Activated naive CD8-positive, alpha-beta T cell treated with anti-CD3 and anti-CD28 coated beads, Interleukin-2, amount 10 ng/mL, durations not matched to agents 7 days and 5 days (primary cell): Measurements from ENCODE around the gene MED12L. TPM values are rescaled to one million over a fixed set of nuclear protein-coding genes. Genes with fewer than 3 reads are reported as not detected.

Source experiments
- ATAC-seq: fragments of 150-1000 bp; cut with Tn5 transposase; one replicate; pipeline ENCODE4 v1.10.0; 2021; ENCODE audit warnings: low read depth, moderate library complexity
- POLR2A ChIA-PET: fragments of 350-600 bp; sonication (Branson Sonifier 250); formaldehyde crosslinking; loops from one replicate; lab custom pipeline; 2021; ENCODE audit warnings: antibody characterized with exemption; lab: Charles Lee
- DNase-seq: peaks from one replicate; pipeline ENCODE4 v3.0.0; 2021
- H3K27ac Mint-ChIP-seq: one replicate; pipeline ENCODE4 v1.8.0; 2022; ENCODE audit warnings: mild to moderate bottlenecking, mixed read lengths
- H3K27me3 Mint-ChIP-seq: one replicate; pipeline ENCODE4 v1.8.0; 2022; ENCODE audit warnings: mild to moderate bottlenecking, moderate library complexity, mixed read lengths
- H3K36me3 Mint-ChIP-seq: one replicate; pipeline ENCODE4 v1.8.0; 2021; ENCODE audit warnings: mild to moderate bottlenecking, mixed read lengths
- H3K4me1 Mint-ChIP-seq: one replicate; pipeline ENCODE4 v1.8.0; 2021; ENCODE audit warnings: mixed read lengths
- H3K4me3 Mint-ChIP-seq: one replicate; pipeline ENCODE4 v1.8.0; 2022; ENCODE audit warnings: mild to moderate bottlenecking, moderate library complexity, mixed read lengths
- H3K9me3 Mint-ChIP-seq: one replicate; pipeline ENCODE4 v1.8.0; 2021; ENCODE audit warnings: mixed read lengths
- total RNA-seq, 2 experiments: library from RNA; stranded (reverse); gene quantifications; one replicate each; pipeline ENCODE4 v1.2.3, GENCODE V29; 2021

The MED12L gene
- total RNA-seq, 2 experiments from 2014 or later: 0.36 to 0.68 TPM

DNA sequence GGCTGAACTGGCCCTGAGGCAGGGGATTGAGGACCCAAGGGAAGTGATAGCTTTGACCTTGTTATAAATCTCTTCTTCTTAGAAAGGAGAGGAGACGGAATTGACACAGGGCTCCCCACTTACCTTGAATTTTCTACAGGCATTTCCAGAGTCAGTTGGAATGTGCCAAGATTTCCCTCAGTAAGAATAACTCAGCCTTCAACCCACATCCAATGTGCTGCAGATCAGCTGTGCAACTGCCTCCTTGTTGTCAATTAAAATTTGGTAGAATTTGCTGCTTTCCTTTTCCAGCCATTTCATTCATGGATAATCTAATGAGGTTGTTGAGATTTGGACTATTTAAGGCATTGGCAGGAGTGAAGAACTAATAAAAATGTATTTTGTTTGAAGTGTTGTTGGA lies 14.6 kb downstream of the MED12L start:
- Mint-ChIP-seq H3K4me3 (no peak overlapping the region), H3K36me3 (no peaks in the 10 kb centered on the region), H3K9me3 (peaks cover 3% of the 10 kb centered on the region), H3K27ac (no peak overlapping the region), H3K27me3 (peaks cover 16% of the 10 kb centered on the region), H3K4me1 (no peaks in the 10 kb centered on the region)
- DNase-seq (no peak), ATAC-seq (no peak)
- POLR2A ChIA-PET: no interaction called here

DNA sequence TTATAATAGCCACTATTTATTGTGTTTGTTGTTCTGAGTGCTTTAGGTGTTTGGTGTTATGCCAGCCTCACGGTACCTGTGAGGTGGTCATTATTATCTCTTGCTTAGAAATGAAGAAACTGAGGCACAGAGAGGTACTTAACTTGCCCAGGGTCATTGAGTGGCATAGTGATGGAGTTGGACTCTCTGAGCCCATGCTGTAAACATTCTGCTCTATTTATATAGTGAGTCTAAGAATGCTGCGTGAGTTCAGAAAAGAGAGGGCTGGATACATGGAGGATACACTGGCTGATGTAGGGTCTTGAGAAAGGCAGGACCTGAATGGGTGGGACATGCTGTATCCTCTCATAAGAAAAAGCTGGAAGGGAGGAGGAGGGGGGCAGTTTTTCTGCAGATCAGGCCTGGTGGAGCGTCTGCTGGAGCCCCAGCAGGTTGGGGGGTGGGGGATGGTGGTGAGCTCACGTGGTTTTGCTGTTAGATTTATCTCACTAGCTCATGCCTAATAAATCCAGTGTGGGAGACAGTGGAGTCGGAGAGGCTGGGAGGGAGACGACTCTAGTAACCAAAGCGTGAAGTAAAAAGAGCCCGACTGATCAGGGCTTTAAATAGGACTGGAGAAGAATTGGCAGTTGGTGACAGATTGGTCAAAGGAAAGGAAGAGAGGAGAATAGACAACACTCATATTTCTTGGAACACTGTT lies 16.0 kb downstream of the MED12L start:
- no peak for ATAC-seq
- H3K9me3 Mint-ChIP-seq: peaks cover 3% of the 10 kb centered on the region
- H3K4me3 Mint-ChIP-seq: no peak overlapping the region
- POLR2A ChIA-PET: no interaction called here
- peaks cover 14% of the 10 kb centered on the region for H3K27me3 Mint-ChIP-seq
- H3K4me1 Mint-ChIP-seq: no peaks in the 10 kb centered on the region
- no peak for DNase-seq
- H3K27ac Mint-ChIP-seq: no peak overlapping the region
- H3K36me3 Mint-ChIP-seq: no peaks in the 10 kb centered on the region

DNA sequence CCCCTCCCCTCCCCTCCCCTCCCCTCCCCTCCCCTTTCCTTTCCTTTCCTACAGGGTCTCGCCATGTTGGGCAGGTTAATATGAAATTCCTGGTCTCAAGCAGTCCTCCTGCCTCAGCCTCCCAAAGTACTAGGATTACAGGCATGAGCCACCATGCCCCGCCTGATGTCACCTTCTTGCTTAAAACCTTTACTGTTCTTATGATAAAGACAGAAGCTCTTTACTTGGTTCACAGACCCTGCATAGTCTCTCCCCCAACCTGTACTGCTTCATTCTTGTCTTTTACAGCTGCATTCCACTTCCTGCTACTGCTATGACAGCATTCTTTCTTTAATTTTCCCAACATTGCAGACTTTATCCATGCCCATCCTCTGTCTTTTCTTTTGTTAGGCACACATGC lies 20.8 kb downstream of the MED12L start:
- ATAC-seq: no peak
- no peak overlapping the region for H3K4me3 Mint-ChIP-seq
- no peak for DNase-seq
- H3K27ac Mint-ChIP-seq: no peak overlapping the region
- POLR2A ChIA-PET: interaction anchor here (0.6 kb wide), 1 partner anchor 40 kb away, joined by 3 read pairs; no protein-coding TSS in a partner anchor
- H3K9me3 Mint-ChIP-seq: peaks cover 1% of the 10 kb centered on the region
- H3K4me1 Mint-ChIP-seq: no peaks in the 10 kb centered on the region
- H3K27me3 Mint-ChIP-seq: peaks cover 7% of the 10 kb centered on the region
- no peaks in the 10 kb centered on the region for H3K36me3 Mint-ChIP-seq

DNA sequence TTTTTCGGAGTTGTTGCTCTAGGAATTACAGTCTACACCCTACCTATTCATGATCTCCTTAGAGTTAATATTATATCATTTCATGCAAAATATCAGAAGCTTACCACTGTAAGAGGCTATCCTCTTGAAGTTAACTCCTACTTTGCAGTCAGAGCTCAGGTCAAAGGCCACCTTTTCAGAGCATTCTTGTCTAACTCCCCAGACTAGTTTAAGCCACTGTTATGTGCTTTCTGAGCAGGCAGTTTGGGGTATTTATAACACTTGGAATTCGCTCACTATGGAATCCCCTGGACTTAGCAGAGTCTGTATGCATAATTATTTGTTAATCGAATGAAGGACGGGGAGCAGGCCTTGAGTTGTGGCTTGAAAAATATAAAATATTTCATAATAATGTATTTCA lies 21.7 kb downstream of the MED12L start:
- Mint-ChIP-seq H3K27me3 (peaks cover 6% of the 10 kb centered on the region), H3K4me1 (no peaks in the 10 kb centered on the region), H3K9me3 (peaks cover 1% of the 10 kb centered on the region), H3K36me3 (no peaks in the 10 kb centered on the region), H3K27ac (no peak overlapping the region), H3K4me3 (no peak overlapping the region)
- DNase-seq (no peak), ATAC-seq (no peak)
- POLR2A ChIA-PET: no interaction called here

DNA sequence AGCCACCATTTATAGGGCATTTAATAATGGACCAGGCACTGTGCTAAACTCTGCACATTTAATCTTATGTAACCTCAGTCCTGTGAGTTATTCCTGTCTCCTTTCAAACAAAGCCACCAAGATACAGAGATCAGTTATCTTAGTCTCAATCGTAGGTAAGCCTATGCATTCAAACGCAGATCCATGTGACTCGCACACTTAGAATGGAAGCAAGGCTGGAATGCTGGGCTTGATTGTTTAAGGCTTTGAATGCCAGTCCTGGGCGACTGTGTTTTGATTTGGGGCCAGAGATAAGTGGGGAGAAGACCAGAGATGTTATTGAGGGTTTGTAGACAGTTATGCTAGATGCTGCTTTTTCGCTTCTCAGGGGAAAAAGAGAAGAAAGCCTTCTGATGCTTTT lies 22.2 kb downstream of the MED12L start:
- POLR2A ChIA-PET: no interaction called here
- Mint-ChIP-seq H3K27me3 (peaks cover 8% of the 10 kb centered on the region), H3K4me1 (no peaks in the 10 kb centered on the region), H3K27ac (no peak overlapping the region), H3K36me3 (no peaks in the 10 kb centered on the region), H3K9me3 (peaks cover 1% of the 10 kb centered on the region), H3K4me3 (no peak overlapping the region)
- no peak for DNase-seq
- ATAC-seq: no peak

DNA sequence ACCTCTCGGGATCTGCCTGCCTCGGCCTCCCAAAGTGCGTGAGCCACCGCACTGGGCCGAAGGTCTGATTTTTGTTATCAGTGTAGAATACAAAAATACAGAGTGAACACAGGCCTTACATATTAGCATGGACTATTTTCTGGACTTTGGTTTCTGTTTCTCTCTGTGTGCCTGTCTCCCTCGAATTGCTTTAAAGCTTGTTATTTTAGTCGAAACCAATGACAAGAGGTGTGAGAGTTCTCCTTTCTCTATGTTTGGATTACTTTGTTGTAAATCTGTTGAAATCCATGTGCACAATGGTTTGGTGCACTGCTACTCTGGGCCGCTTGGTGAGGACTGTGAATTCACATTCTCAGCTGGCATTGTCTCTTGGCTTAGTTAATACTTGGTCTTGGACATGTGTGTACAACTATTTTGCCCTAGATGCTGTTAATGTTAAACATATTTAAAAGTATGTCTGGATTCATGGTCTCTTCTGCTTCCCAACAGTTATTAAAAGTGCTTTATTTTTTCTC lies 23.9 kb downstream of the MED12L start:
- ATAC-seq: no peak
- peaks cover 8% of the 10 kb centered on the region for H3K27me3 Mint-ChIP-seq
- H3K4me3 Mint-ChIP-seq: no peak overlapping the region
- POLR2A ChIA-PET: no interaction called here
- peaks cover 1% of the 10 kb centered on the region for H3K9me3 Mint-ChIP-seq
- no peak for DNase-seq
- peaks cover 3% of the 10 kb centered on the region for H3K4me1 Mint-ChIP-seq
- H3K36me3 Mint-ChIP-seq: no peaks in the 10 kb centered on the region
- no peak overlapping the region for H3K27ac Mint-ChIP-seq

DNA sequence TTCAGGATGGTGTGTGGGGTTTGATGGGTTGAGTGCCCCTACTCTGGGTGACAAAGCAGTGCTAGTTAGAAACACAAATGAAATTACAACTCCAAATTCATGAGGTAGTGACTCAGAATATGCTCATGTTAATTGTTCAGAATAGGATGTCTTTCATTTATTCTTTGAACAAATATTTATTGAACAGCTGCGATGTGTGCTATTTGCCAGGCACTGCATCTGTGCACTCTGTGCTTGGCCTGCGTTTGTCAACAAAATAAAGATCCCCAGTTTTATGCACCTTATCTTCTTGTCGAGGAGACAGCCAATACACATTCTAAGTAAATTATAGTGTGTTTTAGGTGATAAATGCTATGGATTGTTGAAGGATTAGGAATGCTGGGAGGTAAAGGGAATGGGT lies 27.3 kb downstream of the MED12L start:
- no peak overlapping the region for H3K4me3 Mint-ChIP-seq
- no peaks in the 10 kb centered on the region for H3K36me3 Mint-ChIP-seq
- H3K27me3 Mint-ChIP-seq: peaks cover 10% of the 10 kb centered on the region
- H3K27ac Mint-ChIP-seq: no peak overlapping the region
- POLR2A ChIA-PET: no interaction called here
- ATAC-seq (no peak), DNase-seq (no peak)
- H3K4me1 Mint-ChIP-seq: peaks cover 3% of the 10 kb centered on the region
- H3K9me3 Mint-ChIP-seq: peaks cover 1% of the 10 kb centered on the region

DNA sequence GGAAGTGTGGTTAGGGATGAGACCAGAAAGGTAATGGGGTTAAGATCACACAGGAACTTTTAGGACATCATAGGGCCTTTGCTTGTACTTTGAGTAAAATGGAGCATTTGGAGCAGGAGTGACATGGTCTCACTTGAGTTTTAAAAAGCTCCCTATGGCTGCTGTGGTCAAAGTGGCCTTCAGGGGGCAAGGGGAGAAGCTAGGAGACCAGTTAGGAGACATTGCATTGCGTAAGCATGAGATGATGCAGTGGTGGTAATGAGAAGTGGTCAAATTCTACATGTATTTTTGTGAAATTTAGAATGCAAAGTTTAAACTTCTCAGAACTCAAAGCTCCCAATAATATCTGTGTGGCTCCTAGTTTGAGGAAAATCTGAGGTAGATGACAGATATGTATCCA lies 27.9 kb downstream of the MED12L start:
- peaks cover 3% of the 10 kb centered on the region for H3K4me1 Mint-ChIP-seq
- H3K27ac Mint-ChIP-seq: no peak overlapping the region
- no peaks in the 10 kb centered on the region for H3K36me3 Mint-ChIP-seq
- DNase-seq: no peak
- no peaks in the 10 kb centered on the region for H3K9me3 Mint-ChIP-seq
- POLR2A ChIA-PET: no interaction called here
- peaks cover 9% of the 10 kb centered on the region for H3K27me3 Mint-ChIP-seq
- no peak overlapping the region for H3K4me3 Mint-ChIP-seq
- no peak for ATAC-seq

DNA sequence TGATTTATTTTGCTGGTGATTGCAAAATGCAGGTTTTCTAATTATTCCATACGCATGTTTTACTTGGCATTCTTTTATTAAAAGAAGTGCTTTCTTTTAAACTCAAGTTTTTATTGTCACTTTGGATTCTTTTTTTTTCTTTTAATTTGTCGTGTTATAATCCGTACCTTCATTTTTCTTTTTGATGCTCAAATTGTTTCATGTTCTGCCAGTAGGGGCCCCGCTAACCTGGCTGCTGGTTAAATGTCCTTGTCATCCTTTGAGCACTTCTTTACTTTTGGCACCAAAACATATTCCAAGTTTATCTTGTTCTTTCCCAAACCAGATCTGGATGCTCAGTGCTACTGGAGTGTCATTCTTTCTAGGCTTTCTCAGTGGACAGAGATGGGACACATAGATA lies 31.6 kb downstream of the MED12L start:
- DNase-seq: no peak

DNA sequence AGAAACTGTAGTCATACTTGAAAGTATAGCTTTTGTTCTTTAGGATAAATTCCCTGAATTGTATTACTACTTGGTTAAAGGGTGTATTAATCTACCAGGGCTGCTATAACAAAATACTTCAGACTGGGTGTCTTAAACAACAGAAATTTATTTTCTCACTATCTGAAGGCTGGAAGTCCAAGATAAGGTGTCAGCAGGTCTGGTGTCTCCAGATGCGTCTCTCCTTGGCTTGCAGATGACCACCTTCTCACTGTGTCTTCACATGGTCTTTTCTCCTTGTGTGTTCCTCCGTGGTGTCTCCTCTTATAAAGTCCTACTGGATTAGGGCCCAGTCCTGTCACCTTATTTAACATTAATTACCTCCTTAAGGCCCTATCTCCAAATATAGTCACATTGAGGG lies 33.7 kb downstream of the MED12L start:
- no peak overlapping the region for H3K4me3 Mint-ChIP-seq
- ATAC-seq (no peak), DNase-seq (no peak)
- no peaks in the 10 kb centered on the region for H3K36me3 Mint-ChIP-seq
- H3K27ac Mint-ChIP-seq: no peak overlapping the region
- H3K27me3 Mint-ChIP-seq: peaks cover 11% of the 10 kb centered on the region
- POLR2A ChIA-PET: no interaction called here
- H3K4me1 Mint-ChIP-seq: no peaks in the 10 kb centered on the region
- no peaks in the 10 kb centered on the region for H3K9me3 Mint-ChIP-seq

More for the DNA sequence above, 31.6 kb downstream of the MED12L start:
- no peaks in the 10 kb centered on the region for H3K9me3 Mint-ChIP-seq
- H3K4me1 Mint-ChIP-seq: peaks cover 3% of the 10 kb centered on the region
- no peak overlapping the region for H3K4me3 Mint-ChIP-seq
- POLR2A ChIA-PET: no interaction called here
- H3K27me3 Mint-ChIP-seq: peaks cover 14% of the 10 kb centered on the region
- no peak overlapping the region for H3K27ac Mint-ChIP-seq
- no peak for ATAC-seq
- H3K36me3 Mint-ChIP-seq: no peaks in the 10 kb centered on the region

DNA sequence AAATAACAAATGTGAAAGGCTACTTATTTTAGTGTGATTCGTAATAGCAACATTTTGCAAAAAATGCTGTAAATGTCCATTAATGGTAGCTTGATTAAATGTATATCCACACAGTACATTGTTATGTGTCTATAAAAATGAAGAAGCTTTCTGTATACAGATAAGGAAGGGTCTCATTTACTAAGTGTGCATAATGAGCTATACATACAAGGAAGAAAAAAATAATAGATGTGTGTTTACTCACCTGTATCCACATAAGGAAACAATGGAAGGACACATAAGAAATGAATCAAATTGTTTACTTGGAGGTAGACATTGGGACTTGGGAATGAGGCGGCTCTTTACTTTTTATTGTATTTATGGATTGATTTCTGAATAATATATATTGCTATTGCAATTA lies 34.9 kb downstream of the MED12L start:
- DNase-seq (no peak), ATAC-seq (no peak)
- Mint-ChIP-seq H3K36me3 (no peaks in the 10 kb centered on the region), H3K27me3 (peaks cover 11% of the 10 kb centered on the region), H3K9me3 (no peaks in the 10 kb centered on the region), H3K4me1 (no peaks in the 10 kb centered on the region), H3K27ac (no peak overlapping the region), H3K4me3 (no peak overlapping the region)
- POLR2A ChIA-PET: no interaction called here

DNA sequence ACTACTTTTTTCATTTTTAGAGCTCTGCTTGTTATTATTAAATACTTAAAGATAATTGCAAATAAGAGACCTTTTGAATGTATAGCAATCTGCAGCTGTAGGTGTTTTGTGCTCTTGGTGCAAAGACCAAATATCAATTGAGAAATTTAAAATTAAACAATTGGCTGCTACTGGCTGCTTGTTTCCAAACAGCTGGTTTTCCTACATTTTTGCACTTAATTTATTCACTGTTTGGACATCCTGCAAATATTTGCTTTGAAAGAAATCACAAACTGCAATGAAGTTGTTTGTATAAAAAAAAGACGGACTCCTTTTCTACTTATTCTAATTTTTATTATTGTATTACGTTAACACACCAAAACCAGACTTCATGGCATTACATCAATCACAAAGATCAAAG lies 35.6 kb downstream of the MED12L start:
- ATAC-seq (no peak), DNase-seq (no peak)
- Mint-ChIP-seq H3K27ac (no peak overlapping the region), H3K9me3 (no peaks in the 10 kb centered on the region), H3K27me3 (peaks cover 11% of the 10 kb centered on the region), H3K36me3 (no peaks in the 10 kb centered on the region), H3K4me3 (no peak overlapping the region), H3K4me1 (no peaks in the 10 kb centered on the region)
- POLR2A ChIA-PET: no interaction called here

DNA sequence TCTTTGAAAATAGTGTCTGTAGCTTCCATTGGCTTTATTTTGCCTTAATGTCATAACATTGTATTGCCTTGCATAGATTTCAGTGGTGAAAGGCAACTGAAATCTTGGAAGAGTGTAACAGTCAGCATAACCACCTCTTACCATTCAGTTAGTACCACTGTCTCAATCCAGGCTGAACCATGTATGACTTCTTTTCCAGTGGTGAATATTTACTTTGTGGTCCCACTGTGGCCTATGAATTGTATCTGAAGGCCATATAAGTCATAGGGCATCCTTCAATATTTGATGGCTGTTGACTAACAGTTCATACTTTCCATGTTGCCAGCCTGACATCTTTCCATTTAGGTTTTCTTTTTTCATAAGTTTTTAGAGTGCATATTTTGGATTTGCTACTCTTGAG lies 38.4 kb downstream of the MED12L start:
- no peak overlapping the region for H3K27ac Mint-ChIP-seq
- peaks cover 8% of the 10 kb centered on the region for H3K27me3 Mint-ChIP-seq
- no peaks in the 10 kb centered on the region for H3K9me3 Mint-ChIP-seq
- no peak overlapping the region for H3K4me3 Mint-ChIP-seq
- H3K4me1 Mint-ChIP-seq: no peaks in the 10 kb centered on the region
- POLR2A ChIA-PET: no interaction called here
- no peaks in the 10 kb centered on the region for H3K36me3 Mint-ChIP-seq
- no peak for DNase-seq
- no peak for ATAC-seq

DNA sequence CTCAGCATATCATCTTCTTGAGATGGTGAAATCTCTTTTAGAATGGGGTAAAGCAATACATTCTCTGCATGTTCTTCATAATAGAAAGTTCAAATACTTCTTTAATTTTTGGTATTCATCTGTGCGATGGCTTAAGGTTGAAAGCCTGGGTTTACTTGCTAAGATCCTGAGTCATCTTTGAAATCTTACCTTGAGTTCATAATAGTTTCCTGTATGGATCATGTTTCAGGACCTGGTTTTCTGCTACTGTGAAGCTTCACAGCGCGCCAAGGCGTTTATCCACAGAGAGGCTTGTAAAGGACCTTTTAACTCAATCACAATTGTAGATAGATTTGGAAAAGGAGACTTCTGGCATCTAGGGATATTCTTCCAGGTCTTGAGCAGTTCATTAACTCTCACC lies 39.0 kb downstream of the MED12L start:
- no peaks in the 10 kb centered on the region for H3K9me3 Mint-ChIP-seq
- no peaks in the 10 kb centered on the region for H3K36me3 Mint-ChIP-seq
- POLR2A ChIA-PET: no interaction called here
- no peaks in the 10 kb centered on the region for H3K4me1 Mint-ChIP-seq
- no peak overlapping the region for H3K4me3 Mint-ChIP-seq
- ATAC-seq (no peak), DNase-seq (no peak)
- no peak overlapping the region for H3K27ac Mint-ChIP-seq
- peaks cover 5% of the 10 kb centered on the region for H3K27me3 Mint-ChIP-seq
